ENCODE measurements around the gene PRPF38A. TPM values are rescaled to one million over a fixed set of nuclear protein-coding genes. Genes with fewer than 3 reads are reported as not detected.

Gene PRPF38A
- total RNA-seq, 1 experiment from 2014 or later = 15.2 TPM

GRCh38 chr1:52455686-52456085 is 51.3 kb downstream of the PRPF38A start:
- H3K9ac ChIP-seq (ENCODE audit: low read length) = no peak overlapping the region
- no TSS peak for BruUV-seq (replicated peaks)
- H4K20me1 ChIP-seq (ENCODE audit: low read length) = no peaks in the 10 kb centered on the region
- no peaks in the 10 kb centered on the region for H3K79me2 ChIP-seq (ENCODE audit: low read length)
- H3K9me2 ChIP-seq (replicated peaks; ENCODE audit: low read length) = no peaks in the 10 kb centered on the region
- intact Hi-C loops (cut with micrococcal nuclease) = no loop called here
- no peak overlapping the region for H3K4me2 ChIP-seq (ENCODE audit: low read length)
- TF ChIP-seq CTCF (conservative IDR thresholded peaks at IDR 0.05; ENCODE audit: low read depth, low read length) (no peak), EZH2 (IDR thresholded peaks at IDR 0.05; ENCODE audit: low read length, unreplicated experiment) (no peak)
- H3K27ac ChIP-seq (ENCODE audit: low read length) = no peak overlapping the region
- no peak overlapping the region for H3K4me3 ChIP-seq (ENCODE audit: low read length)
- no peak overlapping the region for H2AFZ ChIP-seq (ENCODE audit: low read length)
- POLR2A ChIA-PET (ENCODE audit: unreplicated experiment) = no interaction called here
- H3K4me1 ChIP-seq (ENCODE audit: insufficient read depth, low read length) = no peaks in the 10 kb centered on the region
- no peak for DNase-seq
- CTCF ChIA-PET = no interaction called here
- H3K36me3 ChIP-seq (ENCODE audit: low read depth, low read length) = peaks cover 3% of the 10 kb centered on the region; the same call in 1 of the 2 replicates
- H3F3A ChIP-seq (ENCODE audit: low read length, unreplicated experiment) = no peaks in the 10 kb centered on the region
- no peak for ATAC-seq
- H3K9me3 ChIP-seq (ENCODE audit: low read length) = no peaks in the 10 kb centered on the region
- H3K27me3 ChIP-seq (ENCODE audit: low read length) = no peaks in the 10 kb centered on the region

- Histone ChIP-seq H3K4me3 (ENCODE audit: low read length) (no peak overlapping the region), H3K4me2 (ENCODE audit: low read length) (no peak overlapping the region), H3K27me3 (ENCODE audit: low read length) (no peaks in the 10 kb centered on the region), H3K27ac (ENCODE audit: low read length) (no peak overlapping the region), H2AFZ (ENCODE audit: low read length) (no peak overlapping the region), H4K20me1 (ENCODE audit: low read length) (no peaks in the 10 kb centered on the region), H3K4me1 (ENCODE audit: insufficient read depth, low read length) (no peaks in the 10 kb centered on the region), H3K9me3 (ENCODE audit: low read length) (no peaks in the 10 kb centered on the region), H3F3A (ENCODE audit: low read length, unreplicated experiment) (no peaks in the 10 kb centered on the region), H3K9me2 (replicated peaks; ENCODE audit: low read length) (no peaks in the 10 kb centered on the region), H3K79me2 (ENCODE audit: low read length) (no peaks in the 10 kb centered on the region), H3K9ac (ENCODE audit: low read length) (no peak overlapping the region), H3K36me3 (ENCODE audit: low read depth, low read length) (peaks cover 3% of the 10 kb centered on the region; the same call in 1 of the 2 replicates)
- intact Hi-C loops (cut with micrococcal nuclease) = no loop called here
- DNase-seq (peak; percentile 16), ATAC-seq (no peak)
- ChIA-PET POLR2A (ENCODE audit: unreplicated experiment) (interaction anchor here (0.7 kb wide), 1 partner anchor 1388 kb away, joined by 3 read pairs; no protein-coding TSS in a partner anchor), CTCF (no interaction called here)
- no TSS peak for BruUV-seq (replicated peaks)
- TF ChIP-seq EZH2phosphoT487 (IDR thresholded peaks at IDR 0.05; ENCODE audit: borderline replicate concordance, low read length) (no peak), CTCF (conservative IDR thresholded peaks at IDR 0.05; ENCODE audit: low read depth, low read length) (no peak), EZH2 (IDR thresholded peaks at IDR 0.05; ENCODE audit: low read length, unreplicated experiment) (no peak)
These were observed 56.3 kb downstream of the PRPF38A start for GRCh38 chr1:52460694-52461093.

- Histone ChIP-seq H3K9me2 (replicated peaks; ENCODE audit: low read length) (no peaks in the 10 kb centered on the region), H3K27me3 (ENCODE audit: low read length) (no peaks in the 10 kb centered on the region), H3K36me3 (ENCODE audit: low read depth, low read length) (peaks cover 3% of the 10 kb centered on the region; the same call in 1 of the 2 replicates), H4K20me1 (ENCODE audit: low read length) (no peaks in the 10 kb centered on the region), H3K4me3 (ENCODE audit: low read length) (no peak overlapping the region), H3K27ac (ENCODE audit: low read length) (no peak overlapping the region), H3K9me3 (ENCODE audit: low read length) (no peaks in the 10 kb centered on the region), H3K79me2 (ENCODE audit: low read length) (no peaks in the 10 kb centered on the region), H3K9ac (ENCODE audit: low read length) (no peak overlapping the region), H3K4me1 (ENCODE audit: insufficient read depth, low read length) (no peaks in the 10 kb centered on the region), H3F3A (ENCODE audit: low read length, unreplicated experiment) (no peaks in the 10 kb centered on the region), H3K4me2 (ENCODE audit: low read length) (no peak overlapping the region), H2AFZ (ENCODE audit: low read length) (no peak overlapping the region)
- ChIA-PET POLR2A (ENCODE audit: unreplicated experiment) (no interaction called here), CTCF (no interaction called here)
- ATAC-seq (no peak), DNase-seq (no peak)
- TF ChIP-seq EZH2 (IDR thresholded peaks at IDR 0.05; ENCODE audit: low read length, unreplicated experiment) = no peak
- TF ChIP-seq EZH2phosphoT487 (IDR thresholded peaks at IDR 0.05; ENCODE audit: borderline replicate concordance, low read length) = no peak
- TF ChIP-seq CTCF (conservative IDR thresholded peaks at IDR 0.05; ENCODE audit: low read depth, low read length) = no peak
- intact Hi-C loops (cut with micrococcal nuclease) = no loop called here
- no TSS peak for BruUV-seq (replicated peaks)
These were observed 57.4 kb downstream of the PRPF38A start for GRCh38 chr1:52461821-52462220.
